NB4 (cell line): ENCODE data around the gene CHI3L2.

Experiments
- MAX ChIP-seq: IDR thresholded peaks from 2 replicates; pipeline ENCODE4 v1.6.1; 2011; ENCODE audit warnings: low read depth, low read length
- POLR2A ChIP-seq: IDR thresholded peaks from 2 replicates; pipeline ENCODE4 v1.6.1; 2011; ENCODE audit warnings: mild to moderate bottlenecking; ENCODE audit not compliant: insufficient read length; ENCODE audit errors: extremely low read depth
- TF ChIP-seq, protein P1 (sequence below): IDR thresholded peaks from one replicate; pipeline ENCODE4 v1.5.1; 2012; ENCODE audit warnings: low read depth, low read length

- TF ChIP-seq, protein P1, sequence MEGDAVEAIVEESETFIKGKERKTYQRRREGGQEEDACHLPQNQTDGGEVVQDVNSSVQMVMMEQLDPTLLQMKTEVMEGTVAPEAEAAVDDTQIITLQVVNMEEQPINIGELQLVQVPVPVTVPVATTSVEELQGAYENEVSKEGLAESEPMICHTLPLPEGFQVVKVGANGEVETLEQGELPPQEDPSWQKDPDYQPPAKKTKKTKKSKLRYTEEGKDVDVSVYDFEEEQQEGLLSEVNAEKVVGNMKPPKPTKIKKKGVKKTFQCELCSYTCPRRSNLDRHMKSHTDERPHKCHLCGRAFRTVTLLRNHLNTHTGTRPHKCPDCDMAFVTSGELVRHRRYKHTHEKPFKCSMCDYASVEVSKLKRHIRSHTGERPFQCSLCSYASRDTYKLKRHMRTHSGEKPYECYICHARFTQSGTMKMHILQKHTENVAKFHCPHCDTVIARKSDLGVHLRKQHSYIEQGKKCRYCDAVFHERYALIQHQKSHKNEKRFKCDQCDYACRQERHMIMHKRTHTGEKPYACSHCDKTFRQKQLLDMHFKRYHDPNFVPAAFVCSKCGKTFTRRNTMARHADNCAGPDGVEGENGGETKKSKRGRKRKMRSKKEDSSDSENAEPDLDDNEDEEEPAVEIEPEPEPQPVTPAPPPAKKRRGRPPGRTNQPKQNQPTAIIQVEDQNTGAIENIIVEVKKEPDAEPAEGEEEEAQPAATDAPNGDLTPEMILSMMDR, result no peak
- TF ChIP-seq POLR2A (no peak), MAX (no peak)
Measured at GRCh38 chr1:111221276-111221632, 6.3 kb upstream of the CHI3L2 start.
